T-helper 17 cell (primary cell): Measurements from ENCODE around the gene GUCA1A. TPM values are rescaled to one million over a fixed set of nuclear protein-coding genes. Genes with fewer than 3 reads are reported as not detected.

Experiments
- ATAC-seq: fragments of 150-1000 bp; cut with Tn5 transposase; 2 replicates; pipeline ENCODE4 v1.10.0; 2021; ENCODE audit warnings: mild to moderate bottlenecking, moderate library complexity
- DNase-seq, 3 donors: peaks; one replicate each; pipeline versions ENCODE4 v3.0.0 to v3.0.0-alpha.2; 2020 to 2021
- H3K9me3 ChIP-seq: one replicate; pipeline ENCODE4 v1.7.0; 2013; ENCODE audit warnings: low read length, mild to moderate bottlenecking; ENCODE audit not compliant: control insufficient read depth, poor library complexity, severe bottlenecking
- H3K27ac Mint-ChIP-seq: one replicate; pipeline ENCODE4 v1.8.0; 2022; ENCODE audit warnings: mild to moderate bottlenecking, moderate library complexity, mixed read lengths
- H3K27me3 Mint-ChIP-seq: one replicate; pipeline ENCODE4 v1.8.0; 2022; ENCODE audit warnings: mixed read lengths
- H3K36me3 Mint-ChIP-seq: one replicate; pipeline ENCODE4 v1.8.0; 2022; ENCODE audit warnings: low read depth, mixed read lengths
- H3K4me1 Mint-ChIP-seq: one replicate; pipeline ENCODE4 v1.8.0; 2022; ENCODE audit warnings: mild to moderate bottlenecking, mixed read lengths
- H3K4me3 Mint-ChIP-seq: one replicate; pipeline ENCODE4 v1.8.0; 2022; ENCODE audit warnings: mild to moderate bottlenecking, moderate library complexity, mixed read lengths
- total RNA-seq, 4 donors: library from RNA in 2 of 4; stranded (reverse) in 2 of 4; gene quantifications; one replicate each; pipeline ENCODE4 v1.2.3 and lab custom pipeline; 2022 to 2026

Gene GUCA1A
- not detected for total RNA-seq
- 0 reads per million in 2 donors for total RNA-seq (lab: John Stamatoyannopoulos, UW)

GRCh38 chr6:42173101-42173500 is at the start of gene GUCA1A:
Gene GUCA1A, plus strand, starts transcription at chr6:42173364. Its CDS starts 250 bp downstream, at chr6:42173614.
- DNase-seq (no peak), ATAC-seq (no peak)
- Mint-ChIP-seq H3K4me3 (no peak within 1 kb of the TSS), H3K36me3 (no peaks in the 10 kb centered on the region), H3K27me3 (peaks cover 11% of the 10 kb centered on the region), H3K27ac (no peak within 1 kb of the TSS), H3K4me1 (no peaks in the 10 kb centered on the region)
- no peaks in the 10 kb centered on the region for H3K9me3 ChIP-seq

GRCh38 chr6:42123379-42124103 is 49.6 kb upstream of the GUCA1A start:
- DNase-seq (no peak), ATAC-seq (no peak)
- H3K4me3 Mint-ChIP-seq: no peak overlapping the region
- H3K9me3 ChIP-seq: no peaks in the 10 kb centered on the region
- no peak overlapping the region for H3K27ac Mint-ChIP-seq
- H3K36me3 Mint-ChIP-seq: no peaks in the 10 kb centered on the region
- no peaks in the 10 kb centered on the region for H3K27me3 Mint-ChIP-seq
- no peaks in the 10 kb centered on the region for H3K4me1 Mint-ChIP-seq

DNA sequence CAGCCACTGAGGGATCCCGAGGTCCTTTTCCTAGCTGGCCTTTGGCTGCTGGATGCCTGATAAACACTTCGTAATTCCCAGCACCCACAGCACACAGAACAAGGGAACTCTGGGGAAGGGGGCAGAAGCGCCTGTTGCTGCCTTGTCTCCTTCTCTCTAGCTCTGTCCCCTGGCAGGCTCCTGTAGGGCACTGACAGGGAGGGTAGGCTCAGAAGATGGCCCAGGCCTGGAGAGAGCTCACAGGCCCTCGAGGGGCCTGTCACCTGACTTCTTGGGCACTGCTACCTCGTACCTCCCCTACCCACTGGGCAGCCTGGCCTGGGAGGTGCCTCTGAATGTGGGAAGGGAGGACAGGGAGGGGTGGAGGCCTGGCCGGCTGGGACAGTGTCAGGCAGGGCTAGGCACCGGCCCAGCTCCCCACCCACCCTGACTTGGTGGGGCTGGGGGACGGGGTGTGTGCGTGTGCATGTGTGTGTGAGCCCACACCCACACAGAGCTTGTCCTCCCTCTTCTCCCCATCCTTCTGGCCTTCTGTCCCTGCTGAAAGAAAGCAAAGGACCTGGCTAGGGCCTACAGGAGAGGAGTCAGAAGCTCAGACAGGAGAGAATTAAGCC is 48.8 kb upstream of the GUCA1A start:
- Mint-ChIP-seq H3K4me3 (no peak overlapping the region), H3K36me3 (no peaks in the 10 kb centered on the region), H3K27me3 (no peaks in the 10 kb centered on the region), H3K4me1 (no peaks in the 10 kb centered on the region), H3K27ac (no peak overlapping the region)
- no peaks in the 10 kb centered on the region for H3K9me3 ChIP-seq
- ATAC-seq (no peak), DNase-seq (no peak)

- no peak overlapping the region for H3K27ac Mint-ChIP-seq
- H3K4me3 Mint-ChIP-seq: no peak overlapping the region
- H3K36me3 Mint-ChIP-seq: no peaks in the 10 kb centered on the region
- H3K27me3 Mint-ChIP-seq: peaks cover 3% of the 10 kb centered on the region
- no peak for DNase-seq
- no peaks in the 10 kb centered on the region for H3K4me1 Mint-ChIP-seq
- no peaks in the 10 kb centered on the region for H3K9me3 ChIP-seq
- no peak for ATAC-seq
Observed at GRCh38 chr6:42125231-42125630, 47.9 kb upstream of the GUCA1A start.

DNA sequence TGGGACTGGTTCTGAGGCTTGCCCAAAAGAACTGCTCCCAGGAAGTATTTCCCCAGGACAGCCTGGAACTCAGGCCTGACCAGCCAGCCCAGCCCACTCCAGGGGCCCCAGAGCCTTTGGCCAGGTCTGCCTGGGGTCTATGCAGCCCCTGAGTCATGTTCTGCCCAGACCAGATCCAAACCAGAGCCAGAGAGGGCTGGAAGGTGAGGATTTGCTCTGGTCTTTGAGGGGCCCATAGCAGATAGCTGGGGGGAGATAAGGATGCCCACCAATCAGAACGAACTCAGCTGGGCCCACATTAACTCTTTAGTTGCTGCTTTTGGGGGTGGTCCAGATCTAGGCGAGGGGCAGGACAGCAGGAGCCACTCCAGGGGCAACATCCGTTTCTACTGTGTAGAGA is 47.5 kb upstream of the GUCA1A start:
- H3K27me3 Mint-ChIP-seq: peaks cover 5% of the 10 kb centered on the region
- H3K27ac Mint-ChIP-seq: no peak overlapping the region
- no peaks in the 10 kb centered on the region for H3K36me3 Mint-ChIP-seq
- no peaks in the 10 kb centered on the region for H3K4me1 Mint-ChIP-seq
- H3K4me3 Mint-ChIP-seq: no peak overlapping the region
- DNase-seq (no peak), ATAC-seq (no peak)
- H3K9me3 ChIP-seq: no peaks in the 10 kb centered on the region

- no peak for DNase-seq
- H3K4me1 Mint-ChIP-seq: no peaks in the 10 kb centered on the region
- H3K27ac Mint-ChIP-seq: no peak overlapping the region
- H3K4me3 Mint-ChIP-seq: no peak overlapping the region
- no peak for ATAC-seq
- no peaks in the 10 kb centered on the region for H3K9me3 ChIP-seq
- H3K36me3 Mint-ChIP-seq: no peaks in the 10 kb centered on the region
- H3K27me3 Mint-ChIP-seq: peaks cover 11% of the 10 kb centered on the region
Observed at GRCh38 chr6:42128460-42129359, 44.5 kb upstream of the GUCA1A start.

GRCh38 chr6:42129360-42129676 is 43.8 kb upstream of the GUCA1A start:
- H3K4me1 Mint-ChIP-seq: no peaks in the 10 kb centered on the region
- no peaks in the 10 kb centered on the region for H3K9me3 ChIP-seq
- ATAC-seq (no peak), DNase-seq (no peak)
- H3K4me3 Mint-ChIP-seq: no peak overlapping the region
- H3K27ac Mint-ChIP-seq: no peak overlapping the region
- peaks cover 16% of the 10 kb centered on the region for H3K27me3 Mint-ChIP-seq
- H3K36me3 Mint-ChIP-seq: no peaks in the 10 kb centered on the region

DNA sequence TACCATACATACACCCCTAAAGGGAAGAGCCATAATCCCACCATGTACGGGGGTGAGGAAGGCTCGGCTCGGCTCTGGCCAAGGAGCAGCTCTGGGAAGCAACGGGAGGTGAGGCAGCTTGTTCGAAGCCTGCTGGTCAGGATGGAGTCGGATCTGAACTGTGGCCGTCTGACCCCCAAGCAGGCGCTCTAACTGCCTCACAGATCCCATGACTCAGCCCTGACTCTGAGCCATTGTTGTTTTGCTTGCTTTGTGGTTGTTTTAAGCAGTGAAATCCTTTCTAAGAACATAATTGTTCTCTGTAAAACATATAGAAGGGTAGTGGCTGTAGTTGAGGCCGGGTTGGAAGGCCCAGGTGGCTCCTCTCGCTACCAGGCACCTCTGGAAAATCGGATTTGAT is 41.6 kb upstream of the GUCA1A start:
- DNase-seq: no peak
- ATAC-seq: no peak
- Mint-ChIP-seq H3K4me1 (peaks cover 2% of the 10 kb centered on the region), H3K27ac (no peak overlapping the region), H3K4me3 (no peak overlapping the region), H3K27me3 (peaks cover 19% of the 10 kb centered on the region), H3K36me3 (no peaks in the 10 kb centered on the region)
- H3K9me3 ChIP-seq: no peaks in the 10 kb centered on the region

DNA sequence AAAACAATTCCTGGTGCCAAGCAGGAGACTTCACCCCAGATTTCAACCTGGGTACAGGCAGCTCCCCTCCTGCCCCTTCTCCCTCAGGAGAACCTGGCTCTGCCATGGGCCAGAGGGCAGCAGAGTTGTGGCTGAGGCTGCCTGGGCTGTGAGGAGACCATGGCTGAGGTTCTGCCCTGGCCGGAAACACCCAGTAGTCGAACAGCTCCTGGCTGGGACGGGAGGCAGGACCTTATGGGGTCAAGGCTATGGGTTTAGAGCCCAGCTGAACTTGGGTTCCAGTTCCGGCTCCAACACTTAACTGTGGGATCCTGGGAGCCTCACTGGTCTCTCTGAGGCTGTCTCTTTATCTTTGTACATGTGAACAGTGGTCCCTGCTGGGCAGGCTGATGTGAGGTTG is 39.2 kb upstream of the GUCA1A start:
- DNase-seq (no peak), ATAC-seq (no peak)
- Mint-ChIP-seq H3K4me3 (no peak overlapping the region), H3K27ac (no peak overlapping the region), H3K36me3 (no peaks in the 10 kb centered on the region), H3K27me3 (peaks cover 22% of the 10 kb centered on the region), H3K4me1 (peaks cover 4% of the 10 kb centered on the region)
- H3K9me3 ChIP-seq: no peaks in the 10 kb centered on the region

DNA sequence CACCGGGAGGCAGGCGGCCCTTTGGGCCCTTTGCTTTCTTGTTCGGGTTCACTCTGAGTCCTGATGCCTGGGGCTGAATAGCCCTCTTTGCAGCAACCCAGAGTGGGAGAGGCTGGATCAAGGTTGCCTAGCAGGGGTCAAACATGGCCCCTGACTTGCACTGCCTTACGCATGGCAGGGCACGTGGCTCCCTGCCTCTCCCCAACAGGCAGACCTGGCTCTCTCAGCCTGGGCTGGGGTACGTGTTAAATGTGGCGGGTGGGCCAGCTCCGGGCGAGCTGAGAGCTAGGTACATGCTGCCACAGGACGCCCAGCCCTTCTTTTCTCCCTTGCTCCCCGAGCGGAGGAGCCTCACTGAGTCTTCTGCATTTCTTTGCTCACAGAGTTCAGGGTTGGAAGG is 38.0 kb upstream of the GUCA1A start:
- no peak overlapping the region for H3K27ac Mint-ChIP-seq
- H3K36me3 Mint-ChIP-seq: no peaks in the 10 kb centered on the region
- DNase-seq (no peak), ATAC-seq (no peak)
- H3K27me3 Mint-ChIP-seq: peaks cover 24% of the 10 kb centered on the region
- no peaks in the 10 kb centered on the region for H3K9me3 ChIP-seq
- peaks cover 4% of the 10 kb centered on the region for H3K4me1 Mint-ChIP-seq
- no peak overlapping the region for H3K4me3 Mint-ChIP-seq

DNA sequence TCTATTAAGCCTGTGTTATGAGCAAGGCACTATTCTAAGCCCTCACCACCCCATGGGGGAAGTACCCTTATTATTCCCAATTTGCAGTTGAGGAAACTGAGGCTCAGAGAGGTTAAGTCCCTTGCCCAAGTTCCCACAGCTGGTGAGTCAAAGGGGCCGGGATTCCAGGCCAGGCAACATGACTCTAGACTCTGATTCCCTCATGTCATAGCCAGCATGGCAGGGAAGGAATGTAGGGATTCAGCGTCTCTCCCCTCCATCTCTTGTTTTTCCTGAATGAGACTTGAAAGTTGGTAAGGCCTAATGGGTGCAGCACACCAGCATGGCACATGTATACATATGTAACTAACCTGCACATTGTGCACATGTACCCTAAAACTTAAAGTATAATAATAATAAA is 37.4 kb upstream of the GUCA1A start:
- no peak overlapping the region for H3K27ac Mint-ChIP-seq
- H3K27me3 Mint-ChIP-seq: peaks cover 27% of the 10 kb centered on the region
- no peaks in the 10 kb centered on the region for H3K9me3 ChIP-seq
- H3K4me1 Mint-ChIP-seq: peaks cover 4% of the 10 kb centered on the region
- H3K4me3 Mint-ChIP-seq: no peak overlapping the region
- no peak for ATAC-seq
- DNase-seq: no peak
- H3K36me3 Mint-ChIP-seq: no peaks in the 10 kb centered on the region

DNA sequence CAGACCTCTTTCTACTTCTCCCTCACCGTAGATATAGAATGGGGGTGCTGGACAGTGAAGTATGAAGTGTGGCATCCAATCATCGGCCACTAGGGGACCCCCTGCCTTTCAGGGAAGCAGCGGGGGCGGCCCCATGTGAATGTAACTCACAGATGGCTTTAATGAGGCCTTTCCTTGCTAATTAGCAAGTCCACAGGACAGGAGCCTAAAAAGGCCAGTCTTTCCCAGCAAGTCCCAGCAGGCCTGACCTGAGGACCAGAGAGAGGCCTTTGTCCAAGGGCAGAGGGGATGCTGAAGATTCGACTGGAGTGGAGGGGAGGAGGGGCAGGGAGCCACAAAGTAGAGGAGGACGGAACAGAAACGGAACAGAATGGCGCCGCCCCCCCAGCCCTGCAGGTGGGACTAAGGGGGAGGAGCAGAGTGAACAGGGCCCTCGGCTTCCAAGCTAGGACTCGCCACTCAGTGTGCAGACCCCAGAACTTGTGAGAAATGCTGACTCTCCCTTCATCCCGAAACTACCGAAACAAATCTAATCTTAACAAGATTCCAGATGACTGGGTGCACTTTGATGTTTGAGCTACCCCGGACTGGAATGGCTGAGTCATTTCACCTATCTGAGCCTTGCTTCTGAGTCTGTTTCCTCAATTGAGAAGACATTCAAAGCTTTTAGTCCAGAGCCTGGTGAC is 36.5 kb upstream of the GUCA1A start:
- peaks cover 4% of the 10 kb centered on the region for H3K4me1 Mint-ChIP-seq
- ATAC-seq: no peak
- no peak overlapping the region for H3K4me3 Mint-ChIP-seq
- peaks cover 33% of the 10 kb centered on the region for H3K27me3 Mint-ChIP-seq
- DNase-seq: no peak
- H3K36me3 Mint-ChIP-seq: no peaks in the 10 kb centered on the region
- no peak overlapping the region for H3K27ac Mint-ChIP-seq
- H3K9me3 ChIP-seq: no peaks in the 10 kb centered on the region

DNA sequence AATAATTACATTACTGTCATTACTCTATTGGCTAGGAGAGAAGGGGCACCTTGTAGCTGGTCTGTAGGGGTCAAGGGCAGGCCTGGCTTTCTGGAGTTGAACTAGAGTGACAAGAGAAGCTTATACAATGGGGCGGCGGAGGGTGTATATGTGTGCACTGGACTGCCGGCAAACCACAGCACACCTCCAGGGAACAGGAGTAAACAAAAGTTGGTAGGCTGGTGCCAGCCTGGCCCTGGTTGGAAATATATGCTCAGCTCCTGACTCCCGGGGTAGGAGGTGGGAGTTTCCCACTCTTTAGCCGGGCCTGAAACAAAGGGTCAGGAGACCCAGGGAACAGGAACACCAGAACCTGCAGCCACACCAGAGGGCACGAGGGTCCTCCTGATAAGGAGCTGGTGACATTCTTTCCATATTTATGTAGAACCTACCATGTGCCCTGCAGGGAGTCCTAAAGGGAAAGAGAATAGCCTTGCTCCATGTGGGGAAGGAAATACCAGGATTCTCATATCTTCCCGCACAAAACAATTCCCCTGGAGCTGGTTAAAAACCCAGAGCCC is 35.9 kb upstream of the GUCA1A start:
- Mint-ChIP-seq H3K4me3 (no peak overlapping the region), H3K27me3 (peaks cover 31% of the 10 kb centered on the region), H3K36me3 (no peaks in the 10 kb centered on the region), H3K4me1 (peaks cover 4% of the 10 kb centered on the region), H3K27ac (no peak overlapping the region)
- DNase-seq (no peak), ATAC-seq (no peak)
- H3K9me3 ChIP-seq: no peaks in the 10 kb centered on the region
